ENCODE results near the gene NEK9. TPM values are rescaled to one million over a fixed set of nuclear protein-coding genes. Genes with fewer than 3 reads are reported as not detected.

The NEK9 gene
- total and polyA plus RNA-seq, 2 donors (not counting 1 experiment from before 2014, with no cell fraction given): 35.1 to 110 TPM

- H3K27ac ChIP-seq (ENCODE audit: low read length in 2 of 2): no peak overlapping the region
- intact Hi-C loops (cut with micrococcal nuclease): no loop called here
- H3K4me2 ChIP-seq (replicated peaks; ENCODE audit: low read depth, low read length, poor library complexity, severe bottlenecking): peak overlapping the region; percentile 87
- H3K79me2 ChIP-seq (ENCODE audit: control insufficient read depth, insufficient read depth, low read length): peaks cover 22% of the 10 kb centered on the region
- no peaks in the 10 kb centered on the region for H3K27me3 Mint-ChIP-seq
- no peak for DNase-seq
- H3K4me3 Mint-ChIP-seq: peak overlapping the region; percentile 97
- no peak overlapping the region for H3K4me3 ChIP-seq (ENCODE audit: control extremely low read depth in 1 of 5, extremely low read depth in 1 of 5, insufficient read depth in 1 of 5, low read depth in 2 of 5, low read length in 4 of 5)
- no peak for ATAC-seq (ENCODE audit: low read depth)
- H3K36me3 ChIP-seq (replicated peaks in 1 of 2; ENCODE audit: control extremely low read depth in 1 of 2, control insufficient read depth in 1 of 2, extremely low read depth in 1 of 2, insufficient read depth in 2 of 2, low read length in 1 of 2): no peaks in the 10 kb centered on the region
- H3K9me3 ChIP-seq (ENCODE audit: control extremely low read depth in 1 of 3, control insufficient read depth in 2 of 3, insufficient read depth in 1 of 3, low read length in 2 of 3): no peaks in the 10 kb centered on the region
- H3K27me3 ChIP-seq (replicated peaks in 1 of 4; ENCODE audit: control extremely low read depth in 1 of 4, control insufficient read depth in 3 of 4, insufficient read depth in 4 of 4, low read length in 3 of 4): no peaks in the 10 kb centered on the region
- TF ChIP-seq, protein P1, sequence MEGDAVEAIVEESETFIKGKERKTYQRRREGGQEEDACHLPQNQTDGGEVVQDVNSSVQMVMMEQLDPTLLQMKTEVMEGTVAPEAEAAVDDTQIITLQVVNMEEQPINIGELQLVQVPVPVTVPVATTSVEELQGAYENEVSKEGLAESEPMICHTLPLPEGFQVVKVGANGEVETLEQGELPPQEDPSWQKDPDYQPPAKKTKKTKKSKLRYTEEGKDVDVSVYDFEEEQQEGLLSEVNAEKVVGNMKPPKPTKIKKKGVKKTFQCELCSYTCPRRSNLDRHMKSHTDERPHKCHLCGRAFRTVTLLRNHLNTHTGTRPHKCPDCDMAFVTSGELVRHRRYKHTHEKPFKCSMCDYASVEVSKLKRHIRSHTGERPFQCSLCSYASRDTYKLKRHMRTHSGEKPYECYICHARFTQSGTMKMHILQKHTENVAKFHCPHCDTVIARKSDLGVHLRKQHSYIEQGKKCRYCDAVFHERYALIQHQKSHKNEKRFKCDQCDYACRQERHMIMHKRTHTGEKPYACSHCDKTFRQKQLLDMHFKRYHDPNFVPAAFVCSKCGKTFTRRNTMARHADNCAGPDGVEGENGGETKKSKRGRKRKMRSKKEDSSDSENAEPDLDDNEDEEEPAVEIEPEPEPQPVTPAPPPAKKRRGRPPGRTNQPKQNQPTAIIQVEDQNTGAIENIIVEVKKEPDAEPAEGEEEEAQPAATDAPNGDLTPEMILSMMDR (IDR thresholded peaks at IDR 0.05): no peak
- no peak for TF ChIP-seq EZH2 (IDR thresholded peaks at IDR 0.05; ENCODE audit: borderline replicate concordance, insufficient read depth, low read depth, low read length, poor library complexity, severe bottlenecking)
- peaks cover 9 to 10% of the 10 kb centered on the region in 2 donors for H3K4me1 ChIP-seq (ENCODE audit: control insufficient read depth in 2 of 2, insufficient read depth in 2 of 2, low read length in 2 of 2)
- no peak overlapping the region for H3K9ac ChIP-seq (ENCODE audit: low read length)
- H3K27ac Mint-ChIP-seq: no peak overlapping the region
- no peaks in the 10 kb centered on the region for H4K20me1 ChIP-seq (ENCODE audit: control insufficient read depth, insufficient read depth, low read length, poor library complexity, severe bottlenecking)
- CTCF ChIA-PET: interaction anchor here (1.2 to 1.5 kb wide), 2 partner anchors 13 to 17 kb away, joined by 3 read pairs; no protein-coding TSS in a partner anchor
- no CpG with 5 or more reads among the region's 3 CpGs for WGBS (ENCODE audit: insufficient coverage)
- POLR2A ChIA-PET: no interaction called here
- H3K9me3 Mint-ChIP-seq (ENCODE audit: insufficient read depth): no peaks in the 10 kb centered on the region
- H3K4me1 Mint-ChIP-seq: peaks cover 21% of the 10 kb centered on the region
- no peak overlapping the region for H2AFZ ChIP-seq (ENCODE audit: insufficient read depth, low read depth, low read length, poor library complexity, severe bottlenecking)
Observed at GRCh38 chr14:75049731-75050201, 77.1 kb downstream of the NEK9 start.

GRCh38 chr14:75049136-75049535, 77.7 kb downstream of the NEK9 start:
- Histone ChIP-seq H3K4me1 (ENCODE audit: control insufficient read depth in 2 of 2, insufficient read depth in 2 of 2, low read length in 2 of 2) (peaks cover 9 to 10% of the 10 kb centered on the region in 2 donors), H3K4me3 (ENCODE audit: control extremely low read depth in 1 of 5, extremely low read depth in 1 of 5, insufficient read depth in 1 of 5, low read depth in 2 of 5, low read length in 4 of 5) (no peak overlapping the region), H3K36me3 (replicated peaks in 1 of 2; ENCODE audit: control extremely low read depth in 1 of 2, control insufficient read depth in 1 of 2, extremely low read depth in 1 of 2, insufficient read depth in 2 of 2, low read length in 1 of 2) (no peaks in the 10 kb centered on the region), H3K27ac (ENCODE audit: low read length in 2 of 2) (no peak overlapping the region), H2AFZ (ENCODE audit: insufficient read depth, low read depth, low read length, poor library complexity, severe bottlenecking) (no peak overlapping the region), H3K9ac (ENCODE audit: low read length) (no peak overlapping the region), H3K27me3 (replicated peaks in 1 of 4; ENCODE audit: control extremely low read depth in 1 of 4, control insufficient read depth in 3 of 4, insufficient read depth in 4 of 4, low read length in 3 of 4) (no peaks in the 10 kb centered on the region), H4K20me1 (ENCODE audit: control insufficient read depth, insufficient read depth, low read length, poor library complexity, severe bottlenecking) (no peaks in the 10 kb centered on the region), H3K4me2 (replicated peaks; ENCODE audit: low read depth, low read length, poor library complexity, severe bottlenecking) (no peak overlapping the region), H3K9me3 (ENCODE audit: control extremely low read depth in 1 of 3, control insufficient read depth in 2 of 3, insufficient read depth in 1 of 3, low read length in 2 of 3) (no peaks in the 10 kb centered on the region), H3K79me2 (ENCODE audit: control insufficient read depth, insufficient read depth, low read length) (peaks cover 22% of the 10 kb centered on the region)
- Mint-ChIP-seq H3K27me3 (no peaks in the 10 kb centered on the region), H3K9me3 (ENCODE audit: insufficient read depth) (no peaks in the 10 kb centered on the region), H3K4me3 (no peak overlapping the region), H3K4me1 (peaks cover 26% of the 10 kb centered on the region), H3K27ac (no peak overlapping the region)
- 95% methylated on average over 5 of the region's 5 CpGs for WGBS (ENCODE audit: insufficient coverage)
- ATAC-seq (ENCODE audit: low read depth) (no peak), DNase-seq (no peak)
- TF ChIP-seq, protein P1 (IDR thresholded peaks at IDR 0.05): no peak
- TF ChIP-seq EZH2 (IDR thresholded peaks at IDR 0.05; ENCODE audit: borderline replicate concordance, insufficient read depth, low read depth, low read length, poor library complexity, severe bottlenecking): no peak
- POLR2A ChIA-PET: interaction anchor here (0.8 kb wide), 1 partner anchor 15 kb away, joined by 3 read pairs; the partner anchor contains the start of gene ACYP1
- CTCF ChIA-PET: interaction anchor here (1.2 to 1.5 kb wide), 2 partner anchors 14 to 18 kb away, joined by 3 read pairs; no protein-coding TSS in a partner anchor
- intact Hi-C loops (cut with micrococcal nuclease): no loop called here

All from B cell (primary cell).